ENCODE measurements around the gene HOXD10.

The HOXD10 gene

GRCh38 chr2:176093145-176093897 lies 23.3 kb upstream of the HOXD10 start:
- DNase-seq (ENCODE audit: low read depth, low spot score), result no peak
- H3K27ac ChIP-seq, result no peak overlapping the region

DNA sequence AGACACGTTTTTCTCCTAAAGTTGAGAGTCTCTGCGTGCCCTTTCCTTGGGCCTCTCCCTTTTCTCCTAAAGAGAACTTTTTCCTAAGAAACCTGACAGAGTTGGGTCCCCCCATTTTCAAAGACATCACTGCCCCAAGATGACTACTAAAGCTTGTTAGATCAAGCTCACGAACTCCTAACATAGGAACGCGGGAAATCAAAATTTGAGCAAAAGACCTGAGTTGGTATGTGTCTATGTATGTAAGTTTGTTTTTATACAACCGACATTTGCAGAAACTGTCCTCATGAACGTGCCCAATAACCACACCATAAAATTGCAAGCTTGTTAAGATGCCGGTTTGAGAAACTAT lies 22.7 kb upstream of the HOXD10 start:
- DNase-seq (ENCODE audit: low read depth, low spot score), result no peak
- H3K27ac ChIP-seq, result no peak overlapping the region

- no peak overlapping the region for H3K27ac ChIP-seq
- no peak for DNase-seq (ENCODE audit: low read depth, low spot score)
These were observed 22.2 kb upstream of the HOXD10 start for GRCh38 chr2:176094349-176094748.

- H3K27ac ChIP-seq, result no peak overlapping the region
- DNase-seq (ENCODE audit: low read depth, low spot score), result no peak
These were observed 21.2 kb upstream of the HOXD10 start for GRCh38 chr2:176095421-176095820.

- DNase-seq (ENCODE audit: low read depth, low spot score), result no peak
- H3K27ac ChIP-seq, result peak overlapping the region; percentile 54
These were observed 20.2 kb upstream of the HOXD10 start for GRCh38 chr2:176096243-176096985.

- DNase-seq (ENCODE audit: low read depth, low spot score), result no peak
- peak overlapping the region; percentile 54 for H3K27ac ChIP-seq
These were observed 19.4 kb upstream of the HOXD10 start for GRCh38 chr2:176096986-176097819.

DNA sequence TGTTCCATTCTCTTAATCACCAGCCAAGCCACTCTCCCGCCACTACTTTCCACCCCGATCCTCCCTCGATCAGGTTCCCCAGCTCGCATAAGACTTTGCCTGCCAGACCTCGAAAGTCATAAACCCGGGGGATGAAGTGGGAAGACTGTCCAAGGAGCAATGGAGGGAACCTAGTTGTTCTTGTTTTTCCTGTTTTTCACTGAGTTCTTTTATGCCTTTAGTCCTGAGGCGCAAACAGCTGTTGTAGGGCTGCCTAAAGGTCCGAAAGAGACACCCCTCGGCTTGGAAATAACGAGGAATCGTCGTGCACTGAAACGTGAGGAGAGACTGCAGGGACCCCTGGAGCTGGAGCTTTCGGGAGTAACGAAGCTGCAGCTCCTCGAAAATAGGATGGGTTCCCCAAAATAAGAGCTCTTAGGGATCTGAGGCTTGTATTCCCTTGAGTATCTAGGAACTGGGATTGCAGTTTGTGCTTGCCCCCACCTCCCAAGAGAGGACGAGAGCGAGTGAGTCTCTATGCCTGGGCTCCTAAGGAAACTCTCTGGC lies 18.7 kb upstream of the HOXD10 start:
- no peak overlapping the region for H3K27ac ChIP-seq
- no peak for DNase-seq (ENCODE audit: low read depth, low spot score)

- no peak overlapping the region for H3K27ac ChIP-seq
- DNase-seq (ENCODE audit: low read depth, low spot score), result no peak
These were observed 18.0 kb upstream of the HOXD10 start for GRCh38 chr2:176098366-176099158.

DNA sequence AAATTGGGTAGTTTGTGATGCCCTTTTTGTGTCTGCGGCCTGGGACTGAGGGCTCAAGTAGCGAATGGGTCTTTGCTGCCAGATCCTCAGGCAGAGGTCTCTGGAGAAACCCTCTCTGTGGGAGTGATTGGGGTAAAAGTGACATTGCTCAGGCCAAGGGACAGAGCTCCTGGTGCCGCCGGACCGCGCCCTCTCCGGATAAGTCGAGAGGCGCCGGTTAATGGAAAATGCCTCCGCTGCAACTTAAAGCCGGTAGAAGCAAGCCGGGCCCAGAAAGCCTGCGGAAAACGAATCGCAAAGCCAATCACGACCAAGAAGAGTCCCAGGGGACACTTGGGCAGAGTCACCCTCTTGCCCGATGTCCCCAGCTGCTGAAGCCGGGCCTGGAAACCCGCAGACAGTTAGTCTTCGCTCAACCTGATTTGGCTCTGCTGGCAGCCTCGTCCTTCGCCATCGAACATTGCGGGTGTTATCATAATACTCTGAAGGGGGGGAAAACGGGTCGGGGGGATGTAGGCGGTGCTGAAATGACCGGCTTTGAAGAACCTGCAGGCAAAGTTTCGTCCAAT lies 17.3 kb upstream of the HOXD10 start:
- no peak for DNase-seq (ENCODE audit: low read depth, low spot score)
- no peak overlapping the region for H3K27ac ChIP-seq

- H3K27ac ChIP-seq, result no peak within 1 kb of the TSS
- no peak for DNase-seq (ENCODE audit: low read depth, low spot score)
These were observed 16.6 kb upstream of the HOXD10 start, which contains the start of gene HOXD12 for GRCh38 chr2:176099728-176100546. Gene HOXD12 (plus strand): TSS chr2:176099795. CDS start chr2:176099802, 7 bp downstream.

GRCh38 chr2:176100547-176101140 lies 15.9 kb upstream of the HOXD10 start:
- no peak for DNase-seq (ENCODE audit: low read depth, low spot score)

DNA sequence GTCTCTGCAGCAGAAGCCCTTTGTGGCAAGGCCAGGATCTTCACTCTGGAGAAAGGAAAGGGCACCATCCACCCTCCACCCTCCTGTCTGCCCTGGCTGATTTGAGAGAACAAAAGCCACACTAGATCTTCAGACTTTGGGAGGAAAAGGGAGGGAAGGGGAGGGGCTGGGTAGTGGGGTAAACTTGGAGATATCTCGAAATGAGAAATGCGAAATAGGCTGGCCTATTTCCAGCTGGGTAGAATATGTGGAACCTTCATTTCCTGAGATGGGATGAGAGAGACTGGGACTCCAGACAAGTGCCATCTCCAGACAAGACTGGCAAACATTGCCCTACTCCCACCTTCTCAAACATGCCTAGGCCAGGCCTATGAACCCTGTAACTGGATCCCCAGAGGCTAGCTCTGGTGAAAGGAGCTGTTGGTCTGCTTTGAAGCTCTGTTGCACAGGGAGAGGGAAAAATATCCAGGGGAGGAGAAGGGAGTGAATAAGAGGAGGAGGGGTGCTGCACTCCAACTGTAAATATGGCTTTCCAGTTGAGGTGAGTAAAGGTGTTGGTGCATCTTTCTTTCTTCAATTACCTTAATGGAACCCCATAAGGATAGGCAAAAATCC lies 15.3 kb upstream of the HOXD10 start:
- H3K27ac ChIP-seq, result no peak overlapping the region
- DNase-seq (ENCODE audit: low read depth, low spot score), result no peak

More at GRCh38 chr2:176100547-176101140, 15.9 kb upstream of the HOXD10 start:
- no peak overlapping the region for H3K27ac ChIP-seq

GRCh38 chr2:176101842-176102241 lies 14.7 kb upstream of the HOXD10 start:
- no peak for DNase-seq (ENCODE audit: low read depth, low spot score)
- no peak overlapping the region for H3K27ac ChIP-seq

DNA sequence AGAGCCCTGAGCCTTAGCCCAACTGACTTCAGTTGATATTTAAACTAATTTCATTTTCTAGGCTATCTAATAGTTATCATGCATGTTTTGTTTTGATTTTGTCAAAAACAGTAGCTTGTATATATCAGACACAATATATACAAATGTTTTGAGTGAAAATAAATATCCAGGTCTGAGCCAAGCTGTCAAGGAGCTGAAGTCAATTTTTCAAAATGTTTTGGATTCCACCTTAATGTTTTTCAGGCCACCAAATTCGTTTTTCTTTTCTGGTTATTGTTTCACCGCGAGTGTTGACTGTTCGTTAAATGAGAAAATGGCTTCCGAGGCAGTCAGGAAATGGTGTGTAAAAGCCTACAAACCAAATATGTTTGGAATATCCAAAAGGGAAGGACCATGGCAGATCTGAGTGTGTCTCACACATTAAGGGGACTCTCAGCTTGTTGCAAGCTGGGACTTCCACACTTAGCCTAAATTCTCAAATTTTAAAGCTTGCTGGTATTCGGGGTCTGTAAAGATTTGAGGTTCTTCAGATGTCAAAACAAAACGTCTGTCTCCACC lies 14.2 kb upstream of the HOXD10 start:
- DNase-seq (ENCODE audit: low read depth, low spot score), result no peak
- H3K27ac ChIP-seq, result no peak overlapping the region

- H3K27ac ChIP-seq, result peak overlapping the region; percentile 98
- no peak for DNase-seq (ENCODE audit: low read depth, low spot score)
These were observed 13.4 kb upstream of the HOXD10 start for GRCh38 chr2:176103194-176103593.

- DNase-seq (ENCODE audit: low read depth, low spot score), result no peak
- H3K27ac ChIP-seq, result peak overlapping the region; percentile 98
These were observed 12.7 kb upstream of the HOXD10 start for GRCh38 chr2:176103742-176104315.
